Measurements from ENCODE around the gene DCUN1D4.
"Not testable (repeated sequence)": the region's sequence is repeated elsewhere in the genome, so short reads cannot be mapped to it uniquely, and the experiment has no call there.

Gene DCUN1D4

DNA sequence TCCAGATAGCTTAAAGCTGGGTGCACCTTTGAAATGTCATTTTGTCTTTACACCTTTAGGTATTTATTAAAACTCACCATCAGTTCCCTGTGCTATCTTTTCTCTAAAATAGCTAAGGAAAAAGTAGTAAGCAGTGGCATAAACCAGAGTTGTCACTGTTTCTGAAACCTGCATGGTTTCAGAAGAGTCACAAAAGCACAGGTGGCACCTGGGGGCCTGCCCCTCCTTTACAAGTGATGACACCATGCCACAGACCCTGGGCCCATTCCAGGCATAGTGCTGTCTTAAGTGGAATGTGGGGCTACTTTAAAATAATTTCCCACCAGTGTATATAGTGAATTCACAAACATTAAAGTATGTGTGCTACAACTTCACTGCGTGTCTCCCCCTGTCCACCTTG lies 47.8 kb downstream of the DCUN1D4 start:
- Histone ChIP-seq H3K4me1 (ENCODE audit: control insufficient read depth, low read length) (0 out of 2 replicates have a peak, but pooled peaks cover under 1% of the 10 kb centered on the region), H3K9me3 (ENCODE audit: control insufficient read depth, insufficient read depth, low read length) (no peaks in the 10 kb centered on the region), H4K20me1 (ENCODE audit: control insufficient read depth, insufficient read depth, low read depth, low read length) (no peaks in the 10 kb centered on the region), H3K9me2 (replicated peaks; ENCODE audit: control insufficient read depth, low read length) (no peaks in the 10 kb centered on the region), H3F3A (ENCODE audit: control insufficient read depth, insufficient read depth) (no peaks in the 10 kb centered on the region), H3K79me2 (ENCODE audit: control insufficient read depth, low read length) (no peaks in the 10 kb centered on the region), H3K27me3 (ENCODE audit: control insufficient read depth, low read length) (no peaks in the 10 kb centered on the region), H3K36me3 (ENCODE audit: control insufficient read depth, low read length) (peaks cover 21% of the 10 kb centered on the region; the same call in 1 of the 2 replicates), H3K4me2 (ENCODE audit: low read length) (no peak overlapping the region), H3K27ac (ENCODE audit: low read depth, low read length) (no peak overlapping the region), H3K4me3 (ENCODE audit: low read length) (no peak overlapping the region)
- TF ChIP-seq, protein P1, sequence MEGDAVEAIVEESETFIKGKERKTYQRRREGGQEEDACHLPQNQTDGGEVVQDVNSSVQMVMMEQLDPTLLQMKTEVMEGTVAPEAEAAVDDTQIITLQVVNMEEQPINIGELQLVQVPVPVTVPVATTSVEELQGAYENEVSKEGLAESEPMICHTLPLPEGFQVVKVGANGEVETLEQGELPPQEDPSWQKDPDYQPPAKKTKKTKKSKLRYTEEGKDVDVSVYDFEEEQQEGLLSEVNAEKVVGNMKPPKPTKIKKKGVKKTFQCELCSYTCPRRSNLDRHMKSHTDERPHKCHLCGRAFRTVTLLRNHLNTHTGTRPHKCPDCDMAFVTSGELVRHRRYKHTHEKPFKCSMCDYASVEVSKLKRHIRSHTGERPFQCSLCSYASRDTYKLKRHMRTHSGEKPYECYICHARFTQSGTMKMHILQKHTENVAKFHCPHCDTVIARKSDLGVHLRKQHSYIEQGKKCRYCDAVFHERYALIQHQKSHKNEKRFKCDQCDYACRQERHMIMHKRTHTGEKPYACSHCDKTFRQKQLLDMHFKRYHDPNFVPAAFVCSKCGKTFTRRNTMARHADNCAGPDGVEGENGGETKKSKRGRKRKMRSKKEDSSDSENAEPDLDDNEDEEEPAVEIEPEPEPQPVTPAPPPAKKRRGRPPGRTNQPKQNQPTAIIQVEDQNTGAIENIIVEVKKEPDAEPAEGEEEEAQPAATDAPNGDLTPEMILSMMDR (IDR thresholded peaks at IDR 0.05; ENCODE audit: low read depth, low read length, poor library complexity, severe bottlenecking): no peak
- no peak for TF ChIP-seq EZH2phosphoT487 (IDR thresholded peaks at IDR 0.05; ENCODE audit: borderline replicate concordance, low read length)

DNA sequence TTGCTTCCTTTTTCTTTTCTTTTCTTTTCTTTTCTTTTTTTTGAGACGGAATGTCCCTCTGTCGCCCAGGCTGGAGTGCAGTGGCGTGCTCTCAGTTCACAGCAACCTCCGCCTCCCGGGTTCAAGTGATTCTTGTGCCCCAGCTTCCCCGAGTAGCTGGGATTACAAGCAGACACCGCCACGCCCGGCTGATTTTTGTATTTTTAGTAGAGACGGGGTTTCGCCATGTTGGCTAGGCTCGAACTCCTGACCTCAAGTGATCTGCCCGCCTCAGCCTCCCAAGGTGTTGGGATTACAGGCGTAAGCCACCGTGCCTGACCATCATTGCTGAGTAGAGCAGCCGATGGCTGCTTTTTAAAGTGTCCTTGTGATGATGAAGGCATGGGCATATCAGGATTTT lies 50.4 kb downstream of the DCUN1D4 start:
- H3F3A ChIP-seq (ENCODE audit: control insufficient read depth, insufficient read depth); H3K27ac ChIP-seq (ENCODE audit: low read depth, low read length); H3K4me1 ChIP-seq (ENCODE audit: control insufficient read depth, low read length); H3K9me3 ChIP-seq (ENCODE audit: control insufficient read depth, insufficient read depth, low read length); H3K9me2 ChIP-seq (replicated peaks; ENCODE audit: control insufficient read depth, low read length); H3K79me2 ChIP-seq (ENCODE audit: control insufficient read depth, low read length); H3K4me3 ChIP-seq (ENCODE audit: low read length); H3K27me3 ChIP-seq (ENCODE audit: control insufficient read depth, low read length); H3K4me2 ChIP-seq (ENCODE audit: low read length); H4K20me1 ChIP-seq (ENCODE audit: control insufficient read depth, insufficient read depth, low read depth, low read length): not testable (repeated sequence)
- H3K36me3 ChIP-seq (ENCODE audit: control insufficient read depth, low read length): peaks cover 17% of the 10 kb centered on the region; the same call in 1 of the 2 replicates

DNA sequence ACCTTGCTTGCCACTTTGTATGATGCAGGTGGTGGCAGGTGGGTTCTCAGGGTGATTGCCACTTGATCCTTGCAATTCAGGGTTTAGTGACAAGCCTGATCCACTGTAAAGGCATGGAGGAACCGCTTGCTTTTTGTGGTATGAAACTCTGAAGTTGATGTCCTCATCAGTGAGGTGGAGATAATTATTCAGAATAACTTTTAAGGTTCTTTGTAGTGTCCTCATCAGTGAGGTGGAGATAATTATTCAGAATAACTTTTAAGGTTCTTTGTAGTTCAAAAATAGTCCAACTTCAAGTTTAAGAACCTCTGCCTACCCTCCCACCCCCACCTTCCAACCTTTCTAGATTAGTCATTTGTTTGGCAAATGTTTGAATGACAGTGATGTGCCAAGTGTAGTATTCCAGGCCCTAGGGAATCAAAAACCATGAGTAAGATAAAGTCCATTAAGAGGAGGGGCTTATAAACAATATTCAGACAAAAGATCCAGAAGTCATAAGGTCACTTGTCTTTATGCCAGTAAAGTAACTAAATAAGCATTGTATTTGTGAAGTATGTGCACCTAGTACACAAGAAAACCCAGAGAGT lies 51.2 kb downstream of the DCUN1D4 start:
- TF ChIP-seq, protein P1 (IDR thresholded peaks at IDR 0.05; ENCODE audit: low read depth, low read length, poor library complexity, severe bottlenecking): no peak
- TF ChIP-seq EZH2phosphoT487 (IDR thresholded peaks at IDR 0.05; ENCODE audit: borderline replicate concordance, low read length): no peak
- H3K4me1 ChIP-seq (ENCODE audit: control insufficient read depth, low read length): 0 out of 2 replicates have a peak, but pooled peaks cover 3% of the 10 kb centered on the region
- no peaks in the 10 kb centered on the region for H4K20me1 ChIP-seq (ENCODE audit: control insufficient read depth, insufficient read depth, low read depth, low read length)
- peaks cover 17% of the 10 kb centered on the region; the same call in 1 of the 2 replicates for H3K36me3 ChIP-seq (ENCODE audit: control insufficient read depth, low read length)
- H3K79me2 ChIP-seq (ENCODE audit: control insufficient read depth, low read length): no peaks in the 10 kb centered on the region
- no peak overlapping the region for H3K4me3 ChIP-seq (ENCODE audit: low read length)
- no peak overlapping the region for H3K27ac ChIP-seq (ENCODE audit: low read depth, low read length)
- no peaks in the 10 kb centered on the region for H3F3A ChIP-seq (ENCODE audit: control insufficient read depth, insufficient read depth)
- no peaks in the 10 kb centered on the region for H3K9me3 ChIP-seq (ENCODE audit: control insufficient read depth, insufficient read depth, low read length)
- no peak overlapping the region for H3K4me2 ChIP-seq (ENCODE audit: low read length)
- no peaks in the 10 kb centered on the region for H3K27me3 ChIP-seq (ENCODE audit: control insufficient read depth, low read length)
- H3K9me2 ChIP-seq (replicated peaks; ENCODE audit: control insufficient read depth, low read length): no peaks in the 10 kb centered on the region

DNA sequence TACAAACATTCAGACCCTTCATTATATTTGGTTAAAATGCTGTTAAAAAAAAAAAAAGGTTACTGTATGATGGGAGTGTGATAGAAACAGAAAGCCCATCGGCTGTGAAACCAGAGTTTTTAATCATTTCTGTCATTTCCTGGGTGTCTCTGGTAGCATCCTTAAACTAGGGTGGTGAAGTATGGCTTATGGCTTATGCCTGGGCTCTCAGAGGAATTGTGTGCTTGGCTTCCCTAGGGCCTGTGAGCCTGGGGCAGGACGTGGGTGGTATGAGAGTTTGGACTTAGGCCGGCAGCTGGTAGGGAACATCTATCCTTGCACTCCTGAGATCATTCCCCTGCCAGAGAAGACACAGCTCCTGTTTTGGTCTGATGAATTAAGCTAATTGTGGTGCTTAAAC lies 52.2 kb downstream of the DCUN1D4 start:
- Histone ChIP-seq H3K4me2 (ENCODE audit: low read length) (no peak overlapping the region), H3K36me3 (ENCODE audit: control insufficient read depth, low read length) (peaks cover 19% of the 10 kb centered on the region), H3K27me3 (ENCODE audit: control insufficient read depth, low read length) (no peaks in the 10 kb centered on the region), H3K9me3 (ENCODE audit: control insufficient read depth, insufficient read depth, low read length) (no peaks in the 10 kb centered on the region), H3K9me2 (replicated peaks; ENCODE audit: control insufficient read depth, low read length) (no peaks in the 10 kb centered on the region), H3K4me1 (ENCODE audit: control insufficient read depth, low read length) (0 out of 2 replicates have a peak, but pooled peaks cover 3% of the 10 kb centered on the region), H3K79me2 (ENCODE audit: control insufficient read depth, low read length) (no peaks in the 10 kb centered on the region), H3F3A (ENCODE audit: control insufficient read depth, insufficient read depth) (no peaks in the 10 kb centered on the region), H4K20me1 (ENCODE audit: control insufficient read depth, insufficient read depth, low read depth, low read length) (no peaks in the 10 kb centered on the region), H3K4me3 (ENCODE audit: low read length) (no peak overlapping the region), H3K27ac (ENCODE audit: low read depth, low read length) (no peak overlapping the region)
- TF ChIP-seq, protein P1 (IDR thresholded peaks at IDR 0.05; ENCODE audit: low read depth, low read length, poor library complexity, severe bottlenecking): no peak
- no peak for TF ChIP-seq EZH2phosphoT487 (IDR thresholded peaks at IDR 0.05; ENCODE audit: borderline replicate concordance, low read length)
